ENCODE measurements around the gene MACROD2. TPM values are rescaled to one million over a fixed set of nuclear protein-coding genes. Genes with fewer than 3 reads are reported as not detected.

The MACROD2 gene
- polyA plus RNA-seq, 10 donors: 2.4 to 5.0 (median 3.6) TPM

- DNase-seq: no peak
These were observed 1899.8 kb downstream of the MACROD2 start for GRCh38 chr20:15895126-15895525.

- DNase-seq: no peak
These were observed 1900.3 kb downstream of the MACROD2 start for GRCh38 chr20:15895560-15896084.

- no peak for DNase-seq
These were observed 1904.7 kb downstream of the MACROD2 start for GRCh38 chr20:15899967-15900366.

- DNase-seq: no peak
These were observed 1905.1 kb downstream of the MACROD2 start for GRCh38 chr20:15900443-15900842.

- DNase-seq: no peak
These were observed 1907.2 kb downstream of the MACROD2 start for GRCh38 chr20:15902493-15902892.

GRCh38 chr20:15905661-15906060 is 1910.3 kb downstream of the MACROD2 start:
- DNase-seq: peak in 1 of 3 donors; percentile 35

- no peak for DNase-seq
These were observed 1914.7 kb downstream of the MACROD2 start for GRCh38 chr20:15909995-15910394.

- no peak for DNase-seq
These were observed 1916.3 kb downstream of the MACROD2 start for GRCh38 chr20:15911581-15911980.

- DNase-seq: peak in 2 of 3 donors; percentile 32 to 86
These were observed 1918.2 kb downstream of the MACROD2 start for GRCh38 chr20:15913391-15914025.

- DNase-seq: no peak
These were observed 1921.3 kb downstream of the MACROD2 start for GRCh38 chr20:15916623-15917022.

- DNase-seq: peak in 2 of 3 donors; percentile 30 to 43
These were observed 1922.0 kb downstream of the MACROD2 start for GRCh38 chr20:15917283-15917682.

- DNase-seq: no peak
These were observed 1923.3 kb downstream of the MACROD2 start for GRCh38 chr20:15918631-15919030.

GRCh38 chr20:15919118-15919517 is 1923.8 kb downstream of the MACROD2 start:
- no peak for DNase-seq

- peak in 1 of 3 donors; percentile 46 for DNase-seq
These were observed 1926.6 kb downstream of the MACROD2 start for GRCh38 chr20:15921930-15922329.

GRCh38 chr20:15922556-15922955 is 1927.2 kb downstream of the MACROD2 start:
- no peak for DNase-seq

GRCh38 chr20:15923030-15923776 is 1927.9 kb downstream of the MACROD2 start:
- DNase-seq: no peak

- DNase-seq: no peak
These were observed 1929.2 kb downstream of the MACROD2 start for GRCh38 chr20:15924556-15924955.

- DNase-seq: no peak
These were observed 1930.1 kb downstream of the MACROD2 start for GRCh38 chr20:15925376-15925775.

GRCh38 chr20:15927893-15928650 is 1932.8 kb downstream of the MACROD2 start:
- no peak for DNase-seq

GRCh38 chr20:15928946-15929345 is 1933.6 kb downstream of the MACROD2 start:
- DNase-seq: no peak

GRCh38 chr20:15930311-15931305 is 1935.3 kb downstream of the MACROD2 start:
- peak in 2 of 3 donors; percentile 39 to 71 for DNase-seq

Data from muscle of back (tissue), 11 donors.